Measurements from ENCODE around the gene C12orf56.
"Not testable (repeated sequence)": the region's sequence is repeated elsewhere in the genome, so short reads cannot be mapped to it uniquely, and the experiment has no call there.

Gene C12orf56

GRCh38 chr12:64232196-64232595, 158.4 kb downstream of the C12orf56 start:
- no peak for DNase-seq (ENCODE audit: low spot score)

GRCh38 chr12:64229796-64230195, 160.8 kb downstream of the C12orf56 start:
- DNase-seq (ENCODE audit: low spot score): peak; percentile 85

GRCh38 chr12:64229240-64229639, 161.3 kb downstream of the C12orf56 start:
- no peak for DNase-seq (ENCODE audit: low spot score)

- DNase-seq (ENCODE audit: low spot score): no peak
Observed at GRCh38 chr12:64225626-64226025, 164.9 kb downstream of the C12orf56 start.

- peak; percentile 93 for DNase-seq (ENCODE audit: low spot score)
Observed at GRCh38 chr12:64222009-64222765, 168.4 kb downstream of the C12orf56 start, which contains the start of gene KICS2. TSS of gene KICS2 (minus strand) at chr12:64222296. CDS start at chr12:64222237, 59 bp downstream.

GRCh38 chr12:64221651-64222008, 168.9 kb downstream of the C12orf56 start:
- peak; percentile 86 for DNase-seq (ENCODE audit: low spot score)

- no peak for DNase-seq (ENCODE audit: low spot score)
Observed at GRCh38 chr12:64220046-64220445, 170.5 kb downstream of the C12orf56 start.

GRCh38 chr12:64219145-64219544, 171.4 kb downstream of the C12orf56 start:
- no peak for DNase-seq (ENCODE audit: low spot score)

- no peak for DNase-seq (ENCODE audit: low spot score)
Observed at GRCh38 chr12:64218597-64218996, 172.0 kb downstream of the C12orf56 start.

GRCh38 chr12:64217643-64218042, 172.9 kb downstream of the C12orf56 start:
- DNase-seq (ENCODE audit: low spot score): not testable (repeated sequence)

- DNase-seq (ENCODE audit: low spot score): no peak
Observed at GRCh38 chr12:64216239-64216638, 174.3 kb downstream of the C12orf56 start.

Measured in globus pallidus (tissue), 1 donor.